Stimulated activated CD8-positive, alpha-beta memory T cell treated with anti-CD3 and anti-CD28 coated beads, Interleukin-4, amount 100 ng/mL, for 48 hours (primary cell): ENCODE data around the gene IGSF21.

ENCODE experiments used
- DNase-seq: peaks from one replicate; pipeline ENCODE4 v3.0.0-alpha.2; 2020

IGSF21 gene

DNA sequence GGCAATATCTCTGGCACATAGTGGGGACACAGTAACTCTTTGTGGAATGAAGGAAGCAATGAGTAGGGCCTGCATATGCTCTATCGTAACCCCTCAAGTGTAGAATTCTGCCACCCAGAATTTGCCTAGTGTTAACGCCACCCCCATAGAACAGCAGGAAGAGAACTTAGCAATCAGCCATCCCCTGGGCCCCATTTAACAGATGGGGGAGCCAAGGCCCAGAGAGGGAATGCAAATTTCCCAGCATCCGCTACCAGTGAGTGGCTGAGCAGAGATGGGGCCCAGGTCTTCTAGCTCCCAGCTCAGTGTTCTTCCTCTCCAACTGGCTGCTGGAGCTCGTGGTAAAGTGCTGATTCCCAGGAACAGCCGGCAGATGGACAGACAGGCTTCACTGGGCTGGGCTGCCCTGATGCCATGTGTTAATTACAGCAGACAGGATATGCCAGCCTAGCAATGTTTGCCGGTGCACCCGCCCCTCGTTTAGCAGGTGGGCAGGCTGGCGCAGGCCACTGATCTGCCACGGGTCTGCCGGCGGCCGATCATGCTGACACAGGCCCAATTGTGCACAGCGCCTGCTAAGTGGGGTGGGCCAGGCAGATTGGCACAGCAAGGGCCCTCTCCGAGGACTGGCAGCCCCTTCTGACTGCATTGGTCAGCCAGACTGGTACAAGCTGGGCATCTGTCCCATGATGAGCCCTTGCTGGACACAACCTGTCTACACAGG lies 171.9 kb downstream of the IGSF21 start:
- DNase-seq = no peak

- no peak for DNase-seq
Measured at GRCh38 chr1:18280956-18281355, 173.4 kb downstream of the IGSF21 start.

- no peak for DNase-seq
Measured at GRCh38 chr1:18282851-18283600, 175.4 kb downstream of the IGSF21 start.

- DNase-seq = no peak
Measured at GRCh38 chr1:18283601-18284385, 176.2 kb downstream of the IGSF21 start.

DNA sequence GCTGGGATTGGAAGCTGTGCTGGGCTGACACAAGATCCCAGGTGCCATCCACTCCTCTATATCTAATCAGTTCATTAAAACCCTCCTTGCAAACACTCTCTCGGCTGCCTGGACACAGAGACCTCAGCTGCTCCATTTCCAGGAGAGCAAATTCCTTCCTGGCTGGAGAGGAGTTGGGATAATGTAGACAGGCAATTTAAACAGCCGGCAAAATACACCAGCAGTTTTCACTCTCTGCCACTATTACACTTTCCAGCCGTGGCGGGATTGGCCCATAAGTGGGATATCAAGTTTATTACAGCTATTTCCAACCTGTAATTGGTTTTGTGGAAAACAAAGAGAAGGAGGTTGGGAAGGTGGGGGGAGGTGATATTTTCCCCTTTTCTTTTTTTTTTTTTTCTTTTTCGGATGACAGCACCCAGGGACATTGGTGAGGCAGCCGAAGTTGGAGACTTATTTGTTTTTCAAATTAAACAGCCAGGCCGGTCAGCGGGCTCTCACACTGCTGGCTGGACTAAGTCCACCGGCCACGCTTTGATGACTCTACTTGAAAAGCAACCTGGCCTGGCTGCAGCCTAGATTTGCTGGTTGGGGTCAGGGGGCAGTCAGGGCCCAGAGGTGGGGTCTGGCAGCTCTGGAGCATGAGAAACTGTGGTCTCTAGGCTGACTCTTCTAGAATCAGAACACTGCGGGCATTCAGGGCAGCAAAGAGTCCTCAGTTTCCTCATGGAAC lies 177.4 kb downstream of the IGSF21 start:
- DNase-seq = no peak

- DNase-seq = no peak
Measured at GRCh38 chr1:18285538-18285924, 177.9 kb downstream of the IGSF21 start.

- no peak for DNase-seq
Measured at GRCh38 chr1:18288722-18289121, 181.1 kb downstream of the IGSF21 start.

GRCh38 chr1:18289597-18289996 lies 182.0 kb downstream of the IGSF21 start:
- DNase-seq = no peak

- no peak for DNase-seq
Measured at GRCh38 chr1:18290740-18291412, 183.3 kb downstream of the IGSF21 start.

DNA sequence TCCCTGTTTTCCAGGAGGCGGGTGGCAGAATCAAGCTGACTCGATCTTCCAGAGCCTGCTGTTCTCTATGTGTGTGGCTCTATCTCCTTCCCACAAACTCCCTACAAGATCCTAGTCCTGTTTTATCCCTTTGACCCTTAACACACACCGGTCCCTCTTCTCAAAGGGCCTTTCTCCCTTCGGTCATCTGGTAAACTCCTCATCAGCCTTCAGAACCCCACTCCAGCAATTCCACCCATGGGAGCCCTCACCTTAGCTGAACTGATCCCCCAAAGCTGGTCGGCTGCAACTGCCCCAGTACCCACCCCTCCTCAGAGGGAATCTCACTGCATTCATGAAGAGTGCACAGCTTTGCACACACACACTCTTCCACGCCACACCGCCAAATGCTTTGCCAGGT lies 184.9 kb downstream of the IGSF21 start:
- no peak for DNase-seq

DNA sequence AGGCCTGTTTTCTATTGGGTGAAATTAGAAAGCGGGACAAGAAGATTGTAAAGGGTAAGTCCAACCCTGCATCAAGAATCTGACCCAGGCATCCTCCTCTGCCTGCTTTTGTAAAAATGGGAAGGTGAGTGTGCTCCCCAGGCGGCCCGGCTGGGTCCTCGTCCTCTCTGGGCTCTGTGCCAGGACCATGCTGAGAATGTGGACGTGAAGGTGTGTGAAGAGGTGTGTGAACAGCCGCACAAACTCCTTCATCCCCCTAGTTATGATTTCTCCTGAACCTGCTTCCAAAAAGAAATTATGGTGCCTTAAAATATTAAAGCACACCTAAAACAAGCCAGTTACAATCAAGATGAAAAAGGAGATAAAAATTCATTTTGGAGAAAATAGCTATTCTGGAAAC lies 185.7 kb downstream of the IGSF21 start:
- DNase-seq = no peak

DNA sequence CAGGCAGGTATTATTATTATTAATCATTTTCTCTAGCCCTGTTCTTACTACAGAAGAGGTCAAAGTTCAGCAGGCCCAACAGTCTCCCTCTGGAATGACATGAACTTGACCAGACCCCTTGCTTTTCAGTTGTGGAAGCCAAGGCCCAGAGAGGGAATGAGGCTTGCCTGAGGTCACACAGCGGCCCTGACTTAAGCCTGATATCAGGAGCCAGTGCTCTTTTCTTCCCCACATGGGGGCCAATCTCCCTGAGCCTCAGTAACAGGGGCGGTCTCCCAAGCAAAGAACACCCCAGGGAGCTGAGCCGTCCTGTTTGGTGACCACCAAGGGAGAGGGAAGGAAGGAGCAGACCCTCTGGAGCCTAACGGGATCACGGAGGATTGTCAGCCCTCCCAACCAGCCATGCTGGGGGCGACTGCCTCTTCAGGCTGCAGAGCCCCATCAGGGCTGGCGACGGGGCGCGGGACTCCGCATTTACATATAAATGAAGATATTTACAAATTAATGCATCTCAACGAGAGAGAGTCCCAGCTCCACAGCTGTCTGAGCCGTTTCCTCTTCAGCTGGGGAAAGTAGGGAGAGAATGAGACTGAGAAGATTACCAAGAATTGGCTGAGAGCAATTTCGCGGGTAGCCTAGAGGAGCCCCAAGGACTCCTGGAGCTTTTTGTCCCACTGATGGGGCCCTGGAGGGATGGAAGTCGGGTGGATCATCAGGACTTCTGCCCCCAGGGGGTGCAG lies 187.0 kb downstream of the IGSF21 start:
- no peak for DNase-seq

DNA sequence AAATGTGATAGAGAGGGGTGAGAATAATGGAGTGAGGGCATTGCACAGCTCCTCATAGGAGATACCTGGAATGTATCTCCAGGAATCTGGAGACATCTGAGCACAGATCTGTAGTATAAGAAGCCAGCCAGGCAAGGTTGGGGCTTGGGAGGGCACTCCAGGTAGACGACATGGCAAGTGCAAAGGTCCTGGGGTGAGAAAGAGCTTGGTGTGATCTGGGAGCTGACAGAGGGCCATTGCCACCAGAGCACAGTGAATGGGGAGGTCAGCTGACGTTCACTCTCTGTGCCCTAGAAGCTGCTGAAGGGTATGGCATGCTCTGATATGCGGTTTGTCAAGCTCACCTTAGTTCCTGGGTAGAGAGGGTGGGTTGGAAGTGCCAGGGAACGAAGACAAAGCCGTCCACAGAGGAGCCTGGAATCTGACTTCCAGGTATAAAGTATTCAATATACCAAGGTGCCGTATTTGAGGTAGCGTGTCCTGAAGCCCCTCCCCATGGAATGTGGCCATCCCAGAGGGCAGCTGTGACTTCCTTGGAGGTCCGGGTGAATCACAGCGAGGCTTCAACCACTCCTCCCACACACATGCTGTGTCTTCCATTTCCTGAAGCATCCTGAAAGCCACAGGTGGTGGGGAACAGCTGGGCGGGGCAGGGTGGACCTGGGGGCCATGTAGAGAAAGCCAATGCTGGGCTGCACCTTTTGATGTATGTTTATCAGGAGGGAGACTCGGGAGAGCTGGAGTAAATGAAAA lies 190.5 kb downstream of the IGSF21 start:
- no peak for DNase-seq

DNA sequence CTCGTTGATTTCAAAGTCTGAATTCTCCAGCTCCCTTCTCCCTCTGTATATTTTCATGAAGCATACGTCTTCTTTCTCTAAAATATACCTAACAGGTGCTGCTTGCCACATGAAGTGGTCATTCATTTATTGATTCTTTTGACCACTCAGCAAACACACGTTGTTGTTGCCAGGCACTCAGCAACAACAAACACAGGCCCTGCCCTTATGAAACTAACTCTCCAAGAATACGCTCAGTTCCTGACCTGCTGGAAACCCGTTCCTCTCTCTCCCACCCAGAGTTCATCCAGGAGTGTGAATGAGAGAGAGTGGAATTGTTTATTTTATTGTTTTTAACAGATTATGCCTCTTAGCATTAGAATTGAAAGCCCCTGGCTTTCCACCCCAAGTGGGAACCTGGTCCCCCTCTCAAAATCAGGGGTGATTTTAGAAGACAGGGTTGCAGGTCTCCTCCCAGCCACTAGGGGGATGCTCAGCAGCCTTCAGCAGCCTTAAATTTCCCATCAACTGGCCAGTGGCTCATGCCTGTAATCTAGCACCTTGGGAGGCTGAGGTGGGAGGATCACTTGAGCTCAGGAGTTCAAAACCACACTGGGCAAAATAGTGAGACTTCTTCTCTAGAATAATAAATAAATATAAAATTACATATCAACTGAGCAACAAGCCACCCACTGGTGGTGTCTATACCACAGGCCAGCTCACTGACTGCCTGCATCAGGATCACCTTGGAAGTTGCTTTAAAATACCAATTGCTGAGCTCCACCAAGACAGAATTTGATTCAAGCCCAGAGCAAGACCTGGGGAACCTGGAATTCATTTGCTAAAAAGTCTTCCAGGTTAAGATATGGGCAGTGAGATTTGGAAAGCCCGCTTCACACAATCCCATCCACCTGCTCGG lies 192.1 kb downstream of the IGSF21 start:
- DNase-seq = peak; percentile 37

DNA sequence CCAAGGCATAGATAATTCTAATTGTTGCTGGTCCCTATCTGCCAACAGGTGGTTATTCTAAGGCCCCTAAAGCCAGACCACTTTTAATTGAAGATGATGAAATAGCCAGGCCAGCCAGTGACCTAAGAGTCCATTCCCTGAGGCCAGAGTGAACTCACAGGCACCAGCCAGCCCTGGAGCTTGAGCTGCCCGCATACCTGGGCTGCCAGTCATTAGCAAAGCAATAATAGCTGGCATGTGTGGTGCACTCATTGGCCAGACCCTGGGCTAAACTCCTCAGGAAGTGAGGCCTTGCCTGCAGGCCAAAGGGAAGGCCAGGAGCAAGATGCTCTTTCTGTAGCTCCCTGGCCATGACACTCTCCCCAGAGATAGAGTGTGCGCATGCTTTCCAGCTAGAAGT lies 192.8 kb downstream of the IGSF21 start:
- no peak for DNase-seq

- DNase-seq = peak; percentile 54
Measured at GRCh38 chr1:18302788-18303413, 195.3 kb downstream of the IGSF21 start.

DNA sequence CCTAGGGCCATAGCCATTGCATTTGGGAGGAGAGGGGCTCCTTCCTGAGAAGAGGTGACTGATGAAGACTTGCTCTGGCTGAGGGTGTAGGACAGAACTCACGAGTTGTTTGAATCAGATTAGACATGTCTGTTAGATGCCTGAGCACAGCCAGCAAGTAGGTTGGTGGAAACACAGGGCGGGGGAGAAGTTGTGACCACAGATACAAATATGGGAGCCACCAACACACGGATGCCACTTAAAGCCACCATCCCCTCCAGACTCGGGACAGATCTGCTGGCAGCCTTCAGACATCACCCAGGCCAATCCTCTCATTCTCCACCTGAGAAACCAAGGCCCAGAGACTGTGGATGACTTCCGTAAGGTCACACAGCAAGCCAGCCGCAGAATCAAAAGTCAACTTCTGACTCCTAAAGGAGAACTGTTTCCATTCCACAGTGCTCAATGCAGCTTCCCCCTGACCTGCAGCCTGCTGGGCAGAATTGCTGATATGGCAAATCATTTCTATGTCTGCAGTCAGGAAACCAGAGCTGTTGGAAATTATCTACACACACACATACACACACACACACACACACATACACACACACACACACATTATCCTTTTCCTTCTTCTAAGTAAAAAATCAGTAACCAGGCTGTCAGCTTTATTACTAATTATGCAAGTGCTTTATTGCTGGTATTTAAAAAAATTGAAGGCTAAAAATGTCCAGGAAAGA lies 196.7 kb downstream of the IGSF21 start:
- no peak for DNase-seq

DNA sequence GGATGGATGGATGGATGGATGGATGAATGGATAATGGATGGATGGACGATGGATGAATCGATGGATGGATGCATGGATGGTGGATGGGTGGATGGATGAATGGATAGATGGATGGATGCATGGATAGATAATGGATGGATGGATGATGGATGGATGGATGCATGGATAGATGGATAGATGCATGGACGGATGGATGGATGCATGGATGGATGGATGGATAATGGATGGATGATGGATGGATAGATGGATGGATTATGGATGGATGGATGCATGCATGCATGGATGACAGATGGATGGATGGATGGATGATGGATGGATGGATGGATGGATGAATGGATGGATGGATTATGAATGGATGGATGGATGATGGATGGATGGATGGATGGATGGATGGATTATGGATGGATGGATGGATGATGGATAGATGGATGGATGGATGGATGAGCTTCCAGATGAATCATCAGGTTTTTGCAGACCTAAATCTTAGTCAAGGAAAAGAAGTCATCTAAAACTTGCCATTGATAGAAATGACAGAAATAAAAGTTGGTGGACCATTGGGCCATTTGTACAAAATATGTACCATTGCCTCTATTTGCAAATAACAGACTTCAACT lies 197.7 kb downstream of the IGSF21 start:
- DNase-seq = no peak
